22Rv1 (cell line): ENCODE data around the gene ZNF880.

Source experiments
- ZFX ChIP-seq: fragments of 450-650 bp; IDR thresholded peaks from 2 replicates; pipeline ENCODE4 v1.6.1; 2017; ENCODE audit warnings: antibody characterized with exemption, borderline replicate concordance
- TF ChIP-seq, protein P1 (sequence below): fragments of 450-650 bp; IDR thresholded peaks from 2 replicates; pipeline ENCODE4 v1.5.1; 2017; ENCODE audit warnings: mild to moderate bottlenecking

DNA sequence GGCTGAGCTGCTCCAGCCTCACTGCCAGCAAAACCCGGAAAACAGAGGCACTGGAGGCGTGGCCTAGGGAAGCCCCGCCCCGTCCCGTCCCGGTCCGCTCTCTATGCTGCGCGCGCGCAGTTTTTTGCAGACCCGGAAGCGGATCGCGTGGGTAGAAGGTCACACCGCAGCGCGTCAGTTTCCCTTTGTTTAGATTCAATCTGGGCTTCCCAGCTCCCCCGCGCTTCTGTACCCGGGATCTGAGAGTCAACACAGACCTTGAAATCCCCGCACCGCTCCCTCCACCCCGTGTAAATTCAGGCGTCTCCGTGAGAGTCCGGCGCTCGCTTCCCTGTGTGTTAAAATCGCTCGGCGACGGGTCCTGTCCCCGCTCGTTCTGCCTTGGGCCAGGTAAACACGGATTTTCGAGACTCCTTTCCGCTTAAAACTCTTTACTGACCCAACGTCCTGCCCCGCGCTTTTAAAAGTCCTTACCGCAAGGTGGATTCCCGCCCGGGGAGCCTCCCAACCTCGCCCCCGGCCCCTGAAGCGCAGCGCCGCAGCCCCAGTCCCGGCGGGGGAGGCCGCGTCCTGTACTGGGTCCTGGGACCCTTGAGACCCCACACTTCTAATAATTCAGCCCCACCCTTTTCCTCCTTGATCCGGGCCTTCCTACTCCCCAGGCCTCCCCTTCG is 33.5 kb upstream of the ZNF880 start, which contains the start of gene ZNF610:
- TF ChIP-seq, protein P1, sequence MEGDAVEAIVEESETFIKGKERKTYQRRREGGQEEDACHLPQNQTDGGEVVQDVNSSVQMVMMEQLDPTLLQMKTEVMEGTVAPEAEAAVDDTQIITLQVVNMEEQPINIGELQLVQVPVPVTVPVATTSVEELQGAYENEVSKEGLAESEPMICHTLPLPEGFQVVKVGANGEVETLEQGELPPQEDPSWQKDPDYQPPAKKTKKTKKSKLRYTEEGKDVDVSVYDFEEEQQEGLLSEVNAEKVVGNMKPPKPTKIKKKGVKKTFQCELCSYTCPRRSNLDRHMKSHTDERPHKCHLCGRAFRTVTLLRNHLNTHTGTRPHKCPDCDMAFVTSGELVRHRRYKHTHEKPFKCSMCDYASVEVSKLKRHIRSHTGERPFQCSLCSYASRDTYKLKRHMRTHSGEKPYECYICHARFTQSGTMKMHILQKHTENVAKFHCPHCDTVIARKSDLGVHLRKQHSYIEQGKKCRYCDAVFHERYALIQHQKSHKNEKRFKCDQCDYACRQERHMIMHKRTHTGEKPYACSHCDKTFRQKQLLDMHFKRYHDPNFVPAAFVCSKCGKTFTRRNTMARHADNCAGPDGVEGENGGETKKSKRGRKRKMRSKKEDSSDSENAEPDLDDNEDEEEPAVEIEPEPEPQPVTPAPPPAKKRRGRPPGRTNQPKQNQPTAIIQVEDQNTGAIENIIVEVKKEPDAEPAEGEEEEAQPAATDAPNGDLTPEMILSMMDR: no peak
- no peak for TF ChIP-seq ZFX
